EL (cell line): ENCODE measurements around the gene CALHM4.

Source experiments
- DNase-seq: peaks from one replicate; pipeline ENCODE4 v3.0.0-alpha.2; 2016

Gene CALHM4

GRCh38 chr6:116553451-116553850 lies at the start of gene CALHM4:
Gene CALHM4 (plus strand): TSS chr6:116553751. CDS start chr6:116553794, 43 bp downstream.
- no peak for DNase-seq

- DNase-seq: peak; percentile 31
Observed at GRCh38 chr6:116507324-116507723, 46.2 kb upstream of the CALHM4 start.

- DNase-seq: no peak
Observed at GRCh38 chr6:116508527-116508926, 45.0 kb upstream of the CALHM4 start.

DNA sequence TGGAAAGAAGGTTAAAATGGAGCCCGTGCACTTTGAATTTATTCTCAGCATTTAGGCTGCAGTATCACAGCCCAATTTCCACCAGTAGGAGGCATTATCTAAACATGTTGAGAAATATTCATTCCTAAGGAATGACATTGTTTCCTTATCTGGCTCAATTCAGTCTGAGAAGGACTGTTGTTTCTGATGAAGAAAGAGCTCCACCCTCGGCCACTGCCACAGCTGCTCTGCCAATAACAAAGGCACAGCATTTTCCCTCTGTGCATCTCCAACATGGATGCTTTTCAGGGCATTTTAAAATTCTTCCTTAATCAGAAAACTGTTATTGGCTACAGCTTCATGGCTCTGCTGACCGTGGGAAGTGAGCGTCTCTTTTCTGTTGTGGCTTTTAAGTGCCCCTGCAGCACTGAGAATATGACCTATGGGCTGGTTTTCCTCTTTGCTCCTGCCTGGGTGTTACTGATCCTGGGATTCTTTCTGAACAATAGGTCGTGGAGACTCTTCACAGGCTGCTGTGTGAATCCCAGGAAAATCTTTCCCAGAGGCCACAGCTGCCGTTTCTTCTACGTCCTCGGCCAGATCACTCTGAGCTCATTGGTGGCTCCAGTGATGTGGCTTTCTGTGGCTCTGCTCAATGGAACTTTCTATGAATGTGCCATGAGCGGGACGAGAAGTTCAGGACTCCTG lies 42.0 kb upstream of the CALHM4 start, which contains the start of gene CALHM5:
Gene CALHM5, plus strand, starts transcription at position 216 of the 687 bp plus-strand sequence. Its CDS starts 58 bp downstream, at position 274.
- DNase-seq: peak; percentile 88

GRCh38 chr6:116512111-116512559 lies 41.4 kb upstream of the CALHM4 start:
- DNase-seq: no peak

GRCh38 chr6:116512734-116513133 lies 40.8 kb upstream of the CALHM4 start:
- DNase-seq: no peak

GRCh38 chr6:116513224-116513875 lies 40.2 kb upstream of the CALHM4 start:
- DNase-seq: no peak

DNA sequence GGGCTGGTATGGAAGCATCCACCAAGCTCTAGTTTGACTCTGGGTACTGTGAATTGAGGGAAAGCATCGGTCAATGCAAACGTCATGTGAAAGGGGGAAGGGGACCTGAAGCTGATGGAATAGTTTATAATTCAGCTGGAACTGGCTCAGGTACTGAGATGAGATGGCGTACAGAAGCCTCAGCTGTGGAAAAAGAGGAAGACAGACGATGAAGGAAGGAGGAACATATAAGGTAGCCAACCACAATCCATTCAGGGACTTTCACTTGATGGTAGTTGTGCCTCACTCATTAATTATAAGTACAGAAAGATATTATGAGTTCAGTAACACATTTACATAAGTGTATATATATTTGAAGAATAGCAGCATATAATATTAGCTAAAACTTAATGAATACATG lies 39.4 kb upstream of the CALHM4 start:
- no peak for DNase-seq

DNA sequence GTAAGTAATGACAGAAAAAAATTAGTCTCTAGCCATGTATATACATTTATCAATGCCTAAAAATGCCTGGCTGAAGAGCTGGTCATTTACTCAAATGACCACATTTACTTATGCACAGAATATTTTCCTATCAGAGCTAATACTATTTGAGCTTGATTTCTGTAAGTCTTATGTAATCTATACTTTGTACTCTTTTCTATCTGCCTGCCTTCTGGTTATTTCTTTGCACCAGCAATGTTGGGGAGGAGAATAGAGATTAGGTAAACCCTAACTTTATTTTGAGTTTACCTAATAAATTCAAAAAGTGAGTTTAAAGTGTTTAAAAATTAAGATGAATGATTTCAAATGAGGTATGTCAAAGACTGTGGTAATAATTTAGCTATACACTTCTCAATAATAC lies 38.4 kb upstream of the CALHM4 start:
- DNase-seq: no peak

- DNase-seq: no peak
Observed at GRCh38 chr6:116518621-116519368, 34.8 kb upstream of the CALHM4 start.

- DNase-seq: no peak
Observed at GRCh38 chr6:116522896-116523295, 30.7 kb upstream of the CALHM4 start.

GRCh38 chr6:116524236-116524635 lies 29.3 kb upstream of the CALHM4 start:
- DNase-seq: no peak

GRCh38 chr6:116528133-116528532 lies 25.4 kb upstream of the CALHM4 start:
- no peak for DNase-seq

GRCh38 chr6:116528780-116529179 lies 24.8 kb upstream of the CALHM4 start:
- peak; percentile 59 for DNase-seq

- no peak for DNase-seq
Observed at GRCh38 chr6:116529466-116530290, 23.9 kb upstream of the CALHM4 start.

GRCh38 chr6:116530436-116530835 lies 23.1 kb upstream of the CALHM4 start:
- DNase-seq: no peak

DNA sequence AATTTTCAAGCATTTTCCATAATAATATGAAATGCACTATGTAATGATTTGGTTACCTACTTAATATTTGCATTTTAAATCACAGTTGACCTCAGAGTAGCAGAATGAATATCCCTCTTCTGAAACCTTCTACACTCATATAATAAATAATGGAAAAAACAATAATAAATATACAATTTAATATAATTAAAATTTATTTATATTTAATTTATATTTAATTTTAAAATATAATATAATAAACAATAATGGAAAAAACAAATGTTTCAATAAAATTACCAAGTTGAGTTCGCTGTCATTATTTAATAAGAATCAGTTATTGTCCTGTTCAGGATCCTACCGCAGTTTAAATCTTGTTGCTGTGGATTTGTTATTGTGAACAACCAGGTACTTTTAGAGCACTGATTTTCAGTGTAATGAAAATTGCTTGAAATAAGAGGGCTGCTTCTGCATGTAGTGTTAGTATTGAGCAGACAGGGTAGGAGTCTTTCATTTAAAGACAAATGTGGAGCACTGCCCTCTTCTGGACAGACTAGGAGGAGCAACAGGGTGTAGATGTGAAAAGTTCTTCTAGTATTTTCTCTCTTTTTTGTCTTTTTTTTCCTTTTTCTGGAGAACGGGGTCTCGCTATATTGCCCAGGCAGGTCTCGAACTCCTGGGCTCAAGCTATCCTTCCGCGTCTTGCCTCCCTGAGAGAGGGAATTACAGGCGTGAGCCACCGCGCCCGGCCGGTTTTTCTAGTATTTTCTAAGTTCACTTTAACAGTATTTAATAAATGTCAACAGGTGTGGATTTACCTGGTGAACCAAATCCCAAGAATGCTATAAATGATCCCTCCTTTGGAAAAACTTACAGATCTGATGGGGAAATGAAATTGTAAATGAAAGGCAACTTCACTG lies 21.6 kb upstream of the CALHM4 start:
- DNase-seq: peak; percentile 62

DNA sequence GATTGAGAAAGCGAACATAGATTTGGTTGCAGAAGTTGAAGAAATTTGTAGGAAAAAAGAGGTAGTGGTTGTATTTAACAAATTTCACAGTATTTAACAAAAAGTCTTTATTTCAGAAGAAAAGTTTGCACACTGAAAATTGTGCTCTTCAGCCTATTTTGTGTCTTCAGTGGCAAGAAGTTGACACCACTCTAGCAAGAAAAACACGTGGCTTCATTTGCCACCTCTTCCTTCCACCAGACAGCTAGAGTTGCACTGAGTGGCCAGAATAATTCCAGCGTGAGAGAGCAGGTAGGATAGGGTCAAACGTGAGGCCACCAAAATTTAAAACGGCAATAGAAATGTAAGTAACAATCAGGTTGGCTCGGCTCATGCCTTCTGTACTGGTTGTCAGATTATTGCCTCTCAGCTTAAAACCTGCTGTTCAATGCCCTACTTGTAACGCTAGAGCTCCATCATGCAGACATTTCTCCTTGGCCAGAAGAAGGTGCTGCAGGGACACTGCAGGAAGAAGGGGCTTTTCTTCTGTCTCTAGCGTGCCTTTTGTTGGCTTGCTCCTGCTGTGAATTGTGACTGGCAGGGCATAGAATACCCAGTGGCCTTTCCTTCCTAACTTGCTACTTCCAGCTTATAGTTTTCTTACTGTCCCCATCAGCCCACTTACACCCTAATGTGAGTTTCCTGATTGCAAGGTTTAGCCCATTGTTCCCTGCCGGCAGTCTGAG lies 20.2 kb upstream of the CALHM4 start:
- no peak for DNase-seq

DNA sequence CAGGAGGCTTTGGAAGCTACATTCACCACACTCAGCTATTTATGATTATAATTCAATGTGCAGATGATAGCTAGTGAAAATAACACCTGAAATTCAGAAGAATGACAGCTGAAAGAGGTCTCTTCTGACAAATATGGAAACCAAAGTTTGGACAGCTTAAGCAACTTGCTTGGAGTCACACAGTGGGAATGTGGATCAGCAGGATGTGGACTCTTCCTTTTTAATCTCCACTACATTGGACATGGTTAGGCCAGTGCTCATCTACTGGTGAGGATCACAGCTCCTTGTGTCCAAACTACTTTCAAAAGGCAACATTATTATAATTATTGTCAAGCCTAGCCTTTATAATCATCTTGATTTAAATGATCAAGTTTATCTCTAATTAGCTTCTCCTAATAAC lies 18.4 kb upstream of the CALHM4 start:
- DNase-seq: no peak

- DNase-seq: peak; percentile 70
Observed at GRCh38 chr6:116536216-116536621, 17.3 kb upstream of the CALHM4 start.

- no peak for DNase-seq
Observed at GRCh38 chr6:116542426-116542825, 11.1 kb upstream of the CALHM4 start.
